DND-41 (cell line): ENCODE results near the gene SNAP25.

Source experiments
- EZH2 ChIP-seq: IDR thresholded peaks from 3 replicates; pipeline ENCODE4 v1.6.1; 2012; ENCODE audit warnings: borderline replicate concordance, low read depth, mild to moderate bottlenecking, moderate library complexity, low read length, inconsistent platforms; ENCODE audit not compliant: severe bottlenecking
- TF ChIP-seq, protein P1 (sequence below): IDR thresholded peaks from 2 replicates; pipeline ENCODE4 v1.5.1; 2012; ENCODE audit warnings: borderline replicate concordance, low read length, moderate library complexity, mild to moderate bottlenecking; ENCODE audit not compliant: poor library complexity, severe bottlenecking; ENCODE audit errors: extremely low read depth

DNA sequence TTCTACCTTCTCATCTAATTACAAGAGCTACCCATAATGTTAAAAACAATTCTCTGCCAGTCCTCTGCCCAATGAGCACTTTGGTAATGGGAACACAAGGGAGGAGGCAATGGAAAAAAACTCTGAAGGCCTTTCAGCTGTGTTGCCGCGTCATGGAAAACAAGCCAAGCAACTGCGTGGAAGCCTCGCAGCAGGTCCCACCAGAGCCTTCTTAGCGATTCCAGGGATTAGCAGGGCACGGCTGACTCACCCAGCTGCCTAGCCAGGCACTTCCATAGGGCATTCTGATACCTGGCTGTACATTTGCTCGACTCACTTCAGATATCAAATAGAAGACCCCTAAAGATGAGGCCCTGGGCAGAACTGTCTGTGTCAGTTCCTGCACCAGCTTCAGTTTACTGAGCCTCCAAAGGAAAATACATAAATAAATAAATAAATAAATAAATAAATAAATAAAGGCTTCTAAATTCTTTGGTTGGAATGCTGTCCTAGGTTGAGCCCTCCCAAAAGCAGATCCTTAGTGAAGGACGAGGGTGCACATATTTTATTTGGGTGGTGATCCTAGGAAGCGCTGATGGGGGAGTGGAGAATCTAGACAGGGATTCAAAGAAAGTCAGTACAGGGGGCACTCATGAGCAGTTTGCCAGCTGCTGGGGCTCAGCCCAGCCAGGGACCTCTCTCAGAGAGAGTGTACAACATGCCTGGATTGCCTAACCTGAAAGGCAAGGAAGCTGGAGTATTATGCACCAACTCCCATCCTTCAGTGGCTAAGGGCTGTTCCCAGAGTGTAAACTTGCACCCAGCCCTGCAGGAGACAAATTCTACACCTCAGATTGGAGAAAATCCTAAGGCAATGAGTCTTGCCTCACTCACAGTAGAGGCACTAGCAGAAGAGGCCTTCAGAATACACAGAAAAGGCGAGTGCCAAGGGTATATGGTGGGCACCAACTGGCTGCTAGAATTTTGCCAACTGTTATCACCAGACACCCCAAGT lies 18.2 kb downstream of the SNAP25 start:
- TF ChIP-seq, protein P1, sequence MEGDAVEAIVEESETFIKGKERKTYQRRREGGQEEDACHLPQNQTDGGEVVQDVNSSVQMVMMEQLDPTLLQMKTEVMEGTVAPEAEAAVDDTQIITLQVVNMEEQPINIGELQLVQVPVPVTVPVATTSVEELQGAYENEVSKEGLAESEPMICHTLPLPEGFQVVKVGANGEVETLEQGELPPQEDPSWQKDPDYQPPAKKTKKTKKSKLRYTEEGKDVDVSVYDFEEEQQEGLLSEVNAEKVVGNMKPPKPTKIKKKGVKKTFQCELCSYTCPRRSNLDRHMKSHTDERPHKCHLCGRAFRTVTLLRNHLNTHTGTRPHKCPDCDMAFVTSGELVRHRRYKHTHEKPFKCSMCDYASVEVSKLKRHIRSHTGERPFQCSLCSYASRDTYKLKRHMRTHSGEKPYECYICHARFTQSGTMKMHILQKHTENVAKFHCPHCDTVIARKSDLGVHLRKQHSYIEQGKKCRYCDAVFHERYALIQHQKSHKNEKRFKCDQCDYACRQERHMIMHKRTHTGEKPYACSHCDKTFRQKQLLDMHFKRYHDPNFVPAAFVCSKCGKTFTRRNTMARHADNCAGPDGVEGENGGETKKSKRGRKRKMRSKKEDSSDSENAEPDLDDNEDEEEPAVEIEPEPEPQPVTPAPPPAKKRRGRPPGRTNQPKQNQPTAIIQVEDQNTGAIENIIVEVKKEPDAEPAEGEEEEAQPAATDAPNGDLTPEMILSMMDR = no peak
- TF ChIP-seq EZH2 = no peak
